GM12892 (cell line): ENCODE data around the gene SLC1A3.

Experiments used
- DNase-seq: peaks from one replicate; pipeline ENCODE4 v3.0.0; 2011; ENCODE audit not compliant: insufficient read length
- FAIRE-seq: peaks from 2 replicates; lab custom pipeline; 2011; peaks lifted over from hg19 to GRCh38; lab: Jason Lieb, UNC
- POLR2A ChIP-seq: IDR thresholded peaks from 2 replicates; pipeline ENCODE4 v1.6.1; 2011; ENCODE audit warnings: low read depth, low read length, control low read depth
- POLR2AphosphoS5 ChIP-seq: IDR thresholded peaks from 2 replicates; pipeline ENCODE4 v1.6.1; 2011; ENCODE audit warnings: low read depth, low read length, control low read depth
- TAF1 ChIP-seq: IDR thresholded peaks from 2 replicates; pipeline ENCODE4 v1.6.1; 2011; ENCODE audit warnings: low read depth, mild to moderate bottlenecking, control low read depth, low read length, borderline replicate concordance

SLC1A3 gene

DNA sequence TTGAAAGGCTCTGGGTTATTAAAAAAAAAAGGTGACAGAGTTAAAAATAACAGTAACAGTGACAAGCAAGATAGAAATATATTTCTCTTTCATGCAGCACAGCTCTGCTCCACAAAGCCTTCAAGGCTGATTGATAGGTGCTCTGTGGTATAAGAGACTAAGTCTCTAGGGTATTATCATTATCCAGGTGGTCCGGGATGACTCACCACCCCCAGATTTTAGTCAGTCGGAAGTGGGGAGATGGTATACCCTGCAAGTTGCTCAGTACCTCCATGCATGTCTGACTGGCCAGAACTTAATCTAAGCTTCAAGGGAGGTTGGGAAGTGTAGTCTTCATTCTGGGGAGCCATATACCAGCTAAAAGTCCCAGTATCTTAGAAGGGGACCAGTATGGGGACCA lies 76.1 kb downstream of the SLC1A3 start:
- TF ChIP-seq POLR2AphosphoS5 (no peak), TAF1 (no peak), POLR2A (no peak)
- DNase-seq: no peak
- FAIRE-seq: no peak

GRCh38 chr5:36683821-36684434 lies 77.5 kb downstream of the SLC1A3 start:
- TF ChIP-seq POLR2A (no peak), POLR2AphosphoS5 (no peak), TAF1 (no peak)
- no peak for FAIRE-seq
- no peak for DNase-seq

DNA sequence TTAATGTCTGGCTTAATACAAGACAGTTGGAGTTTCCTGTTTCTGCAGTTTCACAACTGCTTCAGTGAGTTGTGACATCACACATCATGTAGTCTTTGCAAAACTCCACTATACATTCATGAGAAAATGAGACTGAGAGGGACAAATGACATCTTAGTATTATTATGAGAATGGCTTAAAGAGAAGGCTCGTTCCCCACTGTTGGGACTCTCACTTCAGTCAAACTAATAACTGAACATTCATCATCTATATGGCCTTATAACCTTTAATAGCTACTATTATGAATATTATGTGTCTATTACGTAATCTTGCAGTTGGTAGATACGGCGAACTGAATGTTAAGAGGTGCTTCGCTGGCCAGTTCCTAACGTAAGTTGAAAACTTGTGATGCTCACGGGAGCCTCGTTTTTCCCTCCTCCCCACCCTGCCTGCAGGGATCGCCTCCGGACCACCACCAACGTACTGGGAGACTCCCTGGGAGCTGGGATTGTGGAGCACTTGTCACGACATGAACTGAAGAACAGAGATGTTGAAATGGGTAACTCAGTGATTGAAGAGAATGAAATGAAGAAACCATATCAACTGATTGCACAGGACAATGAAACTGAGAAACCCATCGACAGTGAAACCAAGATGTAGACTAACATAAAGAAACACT lies 79.4 kb downstream of the SLC1A3 start:
- FAIRE-seq (no peak), DNase-seq (no peak)
- TF ChIP-seq POLR2AphosphoS5: no peak
- no peak for TF ChIP-seq POLR2A
- no peak for TF ChIP-seq TAF1

GRCh38 chr5:36686881-36687280 lies 80.5 kb downstream of the SLC1A3 start:
- DNase-seq (no peak), FAIRE-seq (no peak)

GRCh38 chr5:36688722-36689121 lies 82.3 kb downstream of the SLC1A3 start:
- DNase-seq: no peak
- no peak for FAIRE-seq
- no peak for TF ChIP-seq POLR2A
- no peak for TF ChIP-seq POLR2AphosphoS5

More at GRCh38 chr5:36686881-36687280, 80.5 kb downstream of the SLC1A3 start:
- TF ChIP-seq POLR2A (no peak), POLR2AphosphoS5 (no peak)

DNA sequence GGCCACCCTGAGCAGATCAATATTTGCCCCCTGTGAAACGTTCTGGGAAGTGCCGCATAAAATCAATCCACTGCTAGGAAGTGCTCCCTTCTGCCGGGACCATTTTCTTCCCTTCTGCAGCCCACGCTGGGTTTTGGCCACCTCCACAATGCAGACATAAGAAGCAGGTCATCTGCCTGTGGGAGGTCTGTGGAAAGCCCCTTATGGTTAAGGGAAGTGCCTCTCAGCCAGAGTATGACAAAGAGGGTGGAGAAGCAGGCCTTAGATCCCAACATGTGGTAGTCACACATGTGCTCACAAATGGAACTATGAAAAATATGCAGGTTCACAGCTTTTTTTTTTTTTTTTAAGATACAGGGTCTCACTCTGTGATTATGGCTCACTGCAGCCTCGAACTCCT lies 82.8 kb downstream of the SLC1A3 start:
- no peak for DNase-seq
- no peak for TF ChIP-seq POLR2AphosphoS5
- TF ChIP-seq TAF1: no peak
- no peak for TF ChIP-seq POLR2A
- peak; percentile 79 for FAIRE-seq

- DNase-seq (peak; percentile 71), FAIRE-seq (peak; percentile 87)
- TF ChIP-seq POLR2AphosphoS5 (peak; percentile 52; the same call in 1 of the 2 replicates), POLR2A (peak; percentile 55; the same call in 1 of the 2 replicates), TAF1 (no peak)
Measured at GRCh38 chr5:36690041-36690961, 83.9 kb downstream of the SLC1A3 start.

GRCh38 chr5:36691226-36691625 lies 84.8 kb downstream of the SLC1A3 start:
- TF ChIP-seq POLR2A (no peak), TAF1 (no peak), POLR2AphosphoS5 (no peak)
- FAIRE-seq: no peak
- DNase-seq: no peak

DNA sequence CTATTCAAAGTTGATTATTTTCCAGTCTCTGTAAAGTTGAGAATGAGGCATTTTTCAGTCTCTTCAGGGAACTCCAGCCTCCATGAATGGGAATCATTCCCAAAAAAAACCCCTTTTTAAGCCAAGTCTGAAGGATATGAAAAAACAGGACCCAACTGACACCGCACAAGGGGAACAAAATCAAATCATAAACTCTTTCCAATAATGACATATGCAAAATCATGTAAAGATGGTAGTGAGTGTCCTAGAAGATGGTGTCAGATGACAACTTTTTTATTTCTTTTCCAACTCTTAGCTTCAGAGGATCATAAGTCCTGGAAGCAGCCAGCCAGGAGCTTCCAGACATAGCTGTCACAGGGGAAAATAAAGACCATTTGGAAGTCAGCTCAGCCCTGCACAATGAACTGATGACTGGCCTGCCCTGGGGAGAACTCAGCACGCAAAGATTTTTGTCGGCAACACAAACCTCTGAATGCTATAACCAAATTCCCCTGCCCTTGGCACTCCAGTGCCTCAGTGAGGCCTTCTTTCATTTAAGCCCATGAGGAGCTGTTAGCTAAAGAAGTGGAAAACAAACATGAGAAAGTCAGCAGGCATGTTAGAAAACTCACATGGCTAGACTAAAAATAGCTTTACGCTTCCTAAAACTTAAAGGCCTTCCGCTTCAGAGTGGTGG lies 85.4 kb downstream of the SLC1A3 start:
- no peak for FAIRE-seq
- TF ChIP-seq POLR2A: no peak
- no peak for TF ChIP-seq POLR2AphosphoS5
- no peak for TF ChIP-seq TAF1
- no peak for DNase-seq

- FAIRE-seq: peak; percentile 62
- peak; percentile 60 for DNase-seq
- TF ChIP-seq POLR2AphosphoS5: no peak
- no peak for TF ChIP-seq TAF1
- TF ChIP-seq POLR2A: no peak
Measured at GRCh38 chr5:36692791-36693763, 86.7 kb downstream of the SLC1A3 start.
